HepG2 (cell line): Measurements from ENCODE around the gene KRTAP10-8. TPM values are rescaled to one million over a fixed set of nuclear protein-coding genes. Genes with fewer than 3 reads are reported as not detected.

Source experiments
- CSRNP1 ChIP-seq: sonication (generic); formaldehyde crosslinking; IDR thresholded peaks from 2 replicates; pipeline ENCODE4 v1.8.1; 2023; ENCODE audit warnings: mild to moderate bottlenecking, missing genetic modification reagents
- HBP1 ChIP-seq: IDR thresholded peaks from 2 replicates; pipeline ENCODE4 v1.6.1; 2016; ENCODE audit warnings: low read depth, control low read depth
- KLF6 ChIP-seq: IDR thresholded peaks from 2 replicates; pipeline ENCODE4 v1.8.0; 2016; ENCODE audit warnings: missing biosample characterization, missing genetic modification reagents
- MLXIP ChIP-seq: sonication (generic); formaldehyde crosslinking; IDR thresholded peaks from 2 replicates; pipeline ENCODE4 v1.9.0; 2021; ENCODE audit warnings: missing genetic modification reagents, borderline replicate concordance
- RNF2 ChIP-seq: fragments of 450-650 bp; conservative IDR thresholded peaks from 2 replicates; pipeline ENCODE4 v1.6.1; 2016; ENCODE audit warnings: low read depth
- SKI ChIP-seq: fragments of 450-650 bp; IDR thresholded peaks from one replicate; pipeline ENCODE4 v1.6.1; 2018; ENCODE audit warnings: mild to moderate bottlenecking; ENCODE audit not compliant: partially characterized antibody
- SMARCE1 ChIP-seq: fragments of 450-650 bp; IDR thresholded peaks from 2 replicates; pipeline ENCODE4 v1.6.1; 2017; ENCODE audit warnings: borderline replicate concordance
- SMYD3 ChIP-seq: sonication (generic); formaldehyde crosslinking; IDR thresholded peaks from 2 replicates; pipeline ENCODE4 v1.8.1; 2023; ENCODE audit warnings: mild to moderate bottlenecking, missing genetic modification reagents
- ZBTB40 ChIP-seq, 2 experiments: fragments of 450-650 bp in 1 of 2; sonication (generic) in 1 of 2; formaldehyde crosslinking in 1 of 2; IDR thresholded peaks; 2 replicates each; pipeline versions ENCODE4 v1.6.1 to v1.8.0; 2016 to 2022; ENCODE audit warnings: antibody characterized with exemption in 1 of 2, mild to moderate bottlenecking in 1 of 2, missing genetic modification reagents in 1 of 2
- polyA plus RNA-seq, 8 experiments: library from polyadenylated mRNA; depleted of rRNA in 3 of 8; stranded (reverse) in 7 of 8; unstranded in 1 of 8; fragments of >200 nt; fragmentation: Illumina TruSeq in 4 of 8; extraction: Trizol in 4 of 8; gene quantifications; 2 replicates each; pipeline versions ENCODE4 v1.2.1 to v1.2.3, GENCODE V29; 2011 to 2016; ENCODE audit warnings: low read depth in 4 of 8, missing spikeins in 1 of 8, mixed read lengths in 1 of 8; ENCODE audit not compliant: insufficient read depth in 1 of 8
- total RNA-seq, 5 experiments: library from RNA; depleted of rRNA; stranded (reverse); fragments of >200 nt; fragmentation: Illumina TruSeq; extraction: Trizol; gene quantifications; 2 replicates each; pipeline ENCODE4 v1.2.3, GENCODE V29; 2016; ENCODE audit warnings: low read depth in 1 of 5

The KRTAP10-8 gene
- total and polyA plus RNA-seq, 2 of the 13 experiments (the other 11 are each of a cell fraction or from before 2014, with no cell fraction given) = not detected

GRCh38 chr21:44593598-44594405, 18.1 kb upstream of the KRTAP10-8 start (continued):
- 0 out of 2 replicates have a peak, but pooled peaks have one; percentile 30 for TF ChIP-seq CSRNP1 (CRISPR knock-in tag)
- no peak for TF ChIP-seq SMARCE1
- 0 out of 2 replicates have a peak, but pooled peaks have one; percentile 59 for TF ChIP-seq HBP1 (CRISPR knock-in tag)
- no peak for TF ChIP-seq SMYD3 (CRISPR knock-in tag)
- TF ChIP-seq KLF6 = peak; percentile 52; the same call in 1 of the 2 replicates
- peak; percentile 73 for TF ChIP-seq SKI
- no peak for TF ChIP-seq ZBTB40 (IDR thresholded peaks at IDR 0.05)
- TF ChIP-seq ZBTB40 (CRISPR knock-in tag; IDR thresholded peaks at IDR 0.05) = peak; percentile 80
- TF ChIP-seq RNF2 = peak; percentile 93
- peak; percentile 71; the same call in 1 of the 2 replicates for TF ChIP-seq MLXIP (CRISPR knock-in tag)
